Glomerular visceral epithelial cell (primary cell): ENCODE data around the gene TBC1D22A.

Experiments used
- DNase-seq: peaks from one replicate; pipeline ENCODE4 v3.0.0-alpha.2; 2016; ENCODE audit errors: extremely low spot score

Gene TBC1D22A

DNA sequence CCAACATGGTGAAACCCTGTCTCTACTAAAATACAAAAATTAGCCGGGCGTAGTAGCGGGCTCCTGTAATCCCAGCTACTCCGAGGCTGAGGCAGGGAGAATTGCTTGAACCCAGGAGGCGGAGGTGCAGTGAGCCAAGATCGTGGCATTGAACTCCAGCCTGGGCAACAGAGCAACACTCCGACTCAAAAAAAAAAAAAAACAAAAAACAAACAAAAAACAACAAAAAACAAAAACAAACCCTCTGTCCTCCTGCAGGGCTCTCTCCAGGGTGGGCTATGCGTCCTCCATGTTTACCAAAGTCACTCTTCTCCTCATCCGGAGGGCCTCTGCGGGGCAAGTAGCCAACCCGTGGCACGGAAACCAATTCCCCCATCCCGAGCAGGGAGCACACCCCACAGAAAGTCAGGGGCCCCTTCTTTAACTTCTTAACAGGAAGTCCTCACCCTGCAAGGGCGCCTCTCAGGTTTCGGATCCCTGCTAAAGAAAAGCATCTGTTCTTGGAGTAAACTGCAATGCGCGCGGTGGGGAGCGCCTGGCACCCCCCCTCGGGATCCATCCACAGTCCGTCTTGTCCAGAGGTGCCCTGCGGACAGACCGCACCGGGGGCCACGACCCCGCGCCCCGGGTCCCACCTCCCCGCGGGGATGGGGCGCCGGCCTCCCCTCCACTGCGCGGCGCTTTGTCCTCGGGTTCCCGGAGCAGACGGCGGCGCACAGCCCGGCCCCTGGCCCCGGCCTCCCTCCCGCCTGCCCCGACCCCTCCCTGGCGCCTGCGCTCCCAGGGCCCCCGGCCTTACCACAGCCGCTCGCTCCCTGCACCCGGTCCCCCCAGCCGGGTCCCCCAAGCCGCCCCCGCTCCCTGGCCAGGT, 25.1 kb upstream of the TBC1D22A start:
- peak; percentile 22 for DNase-seq

- DNase-seq: peak; percentile 67
Measured at GRCh38 chr22:46737976-46738646, 24.3 kb upstream of the TBC1D22A start, which contains the start of gene CERK. TSS of gene CERK (minus strand) at chr22:46738252. CDS start at chr22:46738148, 104 bp downstream.

GRCh38 chr22:46738647-46739093, 23.8 kb upstream of the TBC1D22A start:
- no peak for DNase-seq

DNA sequence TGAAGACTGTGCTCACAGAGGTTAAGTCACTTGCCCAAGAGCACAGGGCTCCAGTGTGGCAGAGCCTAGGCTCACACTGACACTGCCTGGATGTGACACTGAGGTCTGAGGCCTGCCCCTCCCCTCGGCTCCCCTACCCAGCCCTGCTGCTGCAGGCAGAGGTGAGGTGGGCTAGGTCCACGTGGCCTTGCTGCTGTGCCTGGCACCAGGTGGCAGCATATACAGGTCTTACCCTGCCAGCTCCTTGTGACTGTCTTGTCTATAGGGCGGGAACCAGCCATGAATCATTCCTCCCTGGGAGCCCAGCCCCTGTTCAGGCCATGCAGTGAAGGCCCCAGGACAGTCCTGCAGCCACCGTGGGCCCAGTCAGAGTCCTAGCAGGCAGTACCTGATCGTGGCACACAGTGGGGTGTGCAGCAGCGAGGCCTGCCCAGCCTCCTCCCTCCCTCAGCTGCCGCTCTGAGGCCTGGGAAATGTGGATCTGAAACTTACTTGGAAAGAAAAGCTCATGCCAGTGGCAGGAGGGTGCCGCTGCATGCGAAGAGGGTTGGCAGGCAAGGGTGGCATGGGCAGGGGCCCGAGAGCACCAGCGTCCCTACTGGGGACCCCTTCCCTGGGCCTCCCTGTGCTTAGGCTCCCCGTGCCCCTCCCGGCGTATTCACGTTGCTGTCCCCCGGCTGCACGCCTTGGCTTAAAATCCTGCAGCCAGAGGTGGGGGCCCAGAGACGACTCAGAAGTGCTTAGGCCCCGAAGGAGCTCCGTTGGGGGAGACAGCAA, 23.2 kb upstream of the TBC1D22A start:
- DNase-seq: peak; percentile 77

DNA sequence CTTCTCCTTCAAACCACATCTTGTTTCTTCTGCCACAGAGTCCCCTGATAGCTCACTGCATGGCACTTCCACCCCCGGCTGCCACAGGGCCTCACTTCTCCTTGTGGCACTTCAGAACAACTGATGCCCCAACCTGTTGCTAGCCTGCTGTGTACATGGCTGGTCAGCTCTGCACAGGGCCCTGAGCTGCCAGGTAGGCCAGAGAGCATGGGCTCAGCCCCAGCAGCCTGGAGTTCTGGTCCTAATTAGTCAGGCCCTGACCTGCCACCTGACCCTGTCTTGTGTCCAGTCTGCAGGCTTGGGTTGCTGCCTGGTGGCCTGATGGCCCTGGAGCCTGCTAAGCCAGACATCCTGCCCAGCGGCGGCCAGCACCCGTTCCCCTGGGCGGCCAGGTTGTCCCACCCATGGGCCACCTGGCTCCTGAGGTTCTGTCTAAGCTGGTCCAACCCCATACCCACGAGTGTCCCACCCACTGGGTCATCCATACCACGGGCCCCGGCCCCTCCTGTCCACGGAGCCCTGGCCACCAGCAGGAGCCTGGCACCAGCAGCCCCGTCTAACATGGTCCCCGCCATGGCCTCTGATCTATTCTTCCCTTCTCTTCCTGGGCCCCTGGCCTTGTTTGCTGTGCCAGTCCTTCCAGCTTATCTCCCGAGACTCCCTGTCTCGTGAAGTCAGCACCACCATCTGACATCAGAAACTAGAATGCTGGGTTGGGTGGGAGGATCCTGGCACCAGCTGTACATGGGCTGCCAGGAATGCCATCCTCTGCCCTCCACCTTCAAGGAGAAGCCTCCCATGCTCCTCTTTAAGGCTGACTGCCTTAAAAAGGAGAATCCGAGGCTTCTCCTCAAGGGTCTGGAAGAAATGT, 21.3 kb upstream of the TBC1D22A start:
- no peak for DNase-seq

GRCh38 chr22:46741974-46742519, 20.4 kb upstream of the TBC1D22A start:
- no peak for DNase-seq

- no peak for DNase-seq
Measured at GRCh38 chr22:46742576-46743221, 19.8 kb upstream of the TBC1D22A start.

- DNase-seq: no peak
Measured at GRCh38 chr22:46744581-46744980, 17.9 kb upstream of the TBC1D22A start.

GRCh38 chr22:46746192-46746591, 16.3 kb upstream of the TBC1D22A start:
- no peak for DNase-seq

- no peak for DNase-seq
Measured at GRCh38 chr22:46746620-46747019, 15.8 kb upstream of the TBC1D22A start.

GRCh38 chr22:46747646-46748045, 14.8 kb upstream of the TBC1D22A start:
- DNase-seq: no peak

DNA sequence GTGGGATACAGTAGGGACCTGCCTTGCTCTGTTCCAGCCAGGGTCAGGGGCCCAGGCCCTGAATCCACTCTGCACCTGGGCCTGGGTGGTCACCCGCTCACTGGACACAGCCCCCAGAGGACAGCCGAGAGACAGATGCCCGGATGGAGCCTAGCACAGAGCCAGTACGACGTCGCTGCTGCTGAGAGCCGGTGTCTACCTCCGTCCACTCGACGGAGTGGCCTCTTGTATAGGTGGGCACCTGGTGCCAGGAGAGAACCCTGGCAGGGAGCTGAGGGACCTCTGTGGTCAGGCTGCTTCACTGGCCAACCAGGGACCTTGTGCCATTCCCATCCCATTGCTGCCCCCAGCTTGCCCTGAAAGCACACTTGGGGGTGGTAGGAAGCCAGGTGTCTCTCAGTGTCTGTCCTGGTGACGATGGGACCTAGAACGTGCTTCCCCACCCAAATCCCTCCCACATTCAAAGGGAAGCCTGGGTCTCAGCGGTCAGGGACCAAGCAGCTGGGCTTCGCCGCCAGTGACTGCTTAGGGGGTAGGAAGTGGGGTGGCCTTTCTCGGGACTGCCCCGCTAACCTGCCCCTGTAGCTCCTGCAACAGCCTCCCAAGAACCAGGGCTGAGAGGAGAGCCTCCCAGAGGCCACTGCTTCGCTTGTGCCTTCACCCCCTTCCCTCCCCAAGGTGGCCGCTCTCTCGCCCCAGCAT, 14.1 kb upstream of the TBC1D22A start:
- DNase-seq: no peak

GRCh38 chr22:46748908-46749675, 13.4 kb upstream of the TBC1D22A start:
- DNase-seq: peak; percentile 20

DNA sequence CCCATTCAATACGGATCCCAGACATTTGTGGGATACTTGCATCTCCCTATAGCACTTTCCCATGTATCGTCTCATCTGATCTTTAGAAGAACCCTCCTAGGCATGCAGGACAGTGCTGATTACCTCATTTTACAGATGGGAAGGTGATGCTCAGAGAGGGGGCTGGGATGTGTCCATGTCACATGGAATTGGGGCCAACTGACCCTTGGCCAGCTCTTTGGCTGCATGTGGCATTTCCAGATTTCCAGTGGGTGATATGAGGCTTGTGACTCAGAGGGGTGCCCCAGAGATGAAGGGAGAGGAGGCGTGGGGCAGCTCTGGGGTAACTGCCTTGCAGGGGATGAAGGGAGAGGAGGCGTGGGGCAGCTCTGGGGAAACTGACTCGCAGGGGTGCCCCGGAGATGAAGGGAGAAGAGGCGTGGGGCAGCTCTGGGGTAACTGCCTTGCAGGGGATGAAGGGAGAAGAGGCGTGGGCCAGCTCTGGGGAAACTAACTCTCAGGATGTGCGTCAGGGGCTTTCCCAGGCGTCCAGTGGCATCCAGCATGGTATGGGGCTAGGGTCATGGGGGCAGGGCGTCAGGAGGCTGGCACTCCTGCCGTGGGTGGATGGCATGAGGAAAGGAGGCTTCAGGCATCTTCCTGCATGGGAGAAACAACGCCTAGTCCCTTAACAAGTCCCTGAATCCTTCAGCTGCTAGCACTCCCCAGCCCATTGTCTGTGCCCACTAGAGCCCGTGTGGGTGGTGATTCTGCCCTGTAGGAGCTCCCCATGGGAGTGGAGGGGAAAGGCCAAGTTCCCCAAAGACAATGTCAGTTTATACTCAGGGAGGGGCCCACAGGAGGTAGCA, 12.5 kb upstream of the TBC1D22A start:
- DNase-seq: no peak

DNA sequence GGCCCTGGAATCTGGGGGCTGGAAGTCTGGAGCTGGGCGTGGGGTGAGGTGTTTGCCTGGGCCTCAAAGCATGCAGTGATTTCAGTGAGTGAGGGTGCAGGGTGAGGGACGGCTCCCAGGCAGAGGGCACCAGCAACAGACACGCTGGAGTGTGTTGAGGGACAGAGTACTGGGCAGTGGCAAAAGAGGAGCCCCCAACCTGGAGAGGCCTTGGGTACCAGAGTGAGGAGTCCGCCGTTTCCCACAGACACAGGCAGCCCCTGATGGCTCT, 12.0 kb upstream of the TBC1D22A start:
- DNase-seq: no peak

DNA sequence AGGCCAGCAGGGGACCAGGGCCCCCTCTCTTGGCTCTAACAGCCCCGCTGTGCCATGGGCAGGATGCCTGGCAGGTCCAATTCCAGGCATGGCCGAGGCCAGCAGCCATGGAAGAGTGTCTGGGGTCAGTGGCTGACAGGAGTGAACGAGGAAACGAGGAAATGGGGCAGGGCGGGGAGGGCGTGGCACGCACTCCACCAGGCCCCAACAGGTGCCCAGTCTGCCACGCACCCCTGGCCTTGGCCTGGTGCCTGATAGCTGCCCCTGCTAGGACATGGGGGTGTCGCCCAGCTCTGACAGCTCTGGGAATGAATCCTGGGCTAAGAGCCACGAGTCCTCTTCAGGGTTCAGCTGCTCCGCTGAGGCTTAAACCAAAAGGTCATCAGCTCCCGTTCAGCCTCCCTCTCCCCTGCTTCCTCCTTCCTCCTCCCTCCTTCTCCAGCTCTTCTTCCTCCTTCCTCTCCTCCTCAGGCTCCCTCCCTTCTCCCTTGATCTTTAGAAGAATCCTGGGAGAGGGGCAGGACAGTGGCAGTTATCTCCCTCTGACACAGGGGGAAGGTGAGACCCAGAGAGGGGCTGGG, 11.5 kb upstream of the TBC1D22A start:
- no peak for DNase-seq

DNA sequence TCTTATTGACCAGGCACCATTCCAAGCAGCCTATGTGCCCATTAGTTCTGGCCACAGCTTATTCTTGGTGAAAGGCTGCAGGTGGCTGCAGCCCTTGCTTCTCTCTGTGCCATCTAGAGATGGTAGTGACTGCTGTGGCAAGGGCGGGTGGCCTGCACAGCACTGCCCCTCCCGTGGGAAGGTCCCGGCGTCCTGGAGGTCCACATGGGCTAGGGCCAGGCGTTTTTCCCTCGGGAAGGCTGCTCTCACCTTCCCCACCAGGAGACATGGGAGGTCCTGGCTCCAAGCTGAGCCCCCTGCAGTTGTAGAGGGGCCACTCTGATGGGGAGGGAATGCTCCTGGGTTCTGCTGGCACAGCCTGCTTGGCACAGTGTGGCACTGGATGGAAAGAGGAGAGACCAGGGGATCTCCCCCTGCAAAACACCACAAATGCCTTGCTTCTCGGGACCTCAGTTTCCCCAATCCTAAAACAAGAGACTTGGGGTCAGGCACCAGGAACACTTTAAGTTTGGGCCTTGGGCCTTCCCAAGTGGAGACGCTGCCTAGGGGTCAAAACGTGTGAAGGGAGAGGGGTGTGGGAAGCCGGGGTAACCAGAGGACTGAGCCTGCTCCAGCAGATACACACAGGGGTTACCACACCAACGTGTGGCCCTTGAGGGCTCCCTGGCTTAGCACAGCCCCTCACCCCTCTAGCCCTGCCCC, 10.0 kb upstream of the TBC1D22A start:
- no peak for DNase-seq

DNA sequence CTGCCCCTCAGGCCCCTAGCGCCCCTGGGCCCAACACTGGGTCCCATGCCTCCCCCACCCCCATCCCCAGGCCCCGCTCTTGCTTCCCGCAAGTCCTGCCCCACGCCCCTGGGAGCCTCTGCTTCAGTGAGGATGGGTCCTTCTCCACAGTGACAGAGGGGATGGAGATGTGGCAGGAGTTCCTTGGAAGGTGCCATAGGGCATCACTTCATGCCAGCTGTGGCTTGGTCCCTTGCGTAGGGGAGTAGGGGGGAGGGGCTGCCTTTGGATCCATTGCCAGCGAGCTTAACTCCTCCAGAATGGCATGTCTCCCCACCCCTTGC, 9.5 kb upstream of the TBC1D22A start:
- DNase-seq: no peak
